ENCODE data around the gene GSTA4.
"Not testable (repeated sequence)": the region's sequence is repeated elsewhere in the genome, so short reads cannot be mapped to it uniquely, and the experiment has no call there.

The GSTA4 gene

GRCh38 chr6:53010504-53010903 is 15.4 kb upstream of the GSTA4 start:
- DNase-seq = no peak

DNA sequence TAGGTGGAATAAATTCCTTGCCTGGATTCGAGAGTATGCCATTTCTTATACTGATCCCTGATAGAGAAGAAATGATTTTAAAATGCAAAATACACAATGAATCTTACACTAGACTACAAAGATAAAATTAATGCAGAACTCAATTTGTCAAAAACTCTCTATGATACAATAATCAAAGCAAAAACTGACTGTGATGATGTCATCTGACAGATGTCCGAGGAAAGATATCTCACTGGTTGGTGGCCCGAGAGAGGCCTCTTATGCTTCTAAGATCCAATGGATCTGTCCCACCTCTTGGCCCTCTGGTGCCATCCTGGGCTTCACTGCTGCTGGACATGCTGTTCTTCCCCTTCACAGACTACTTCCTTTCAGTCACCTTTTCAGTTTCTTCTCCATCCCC is 14.4 kb upstream of the GSTA4 start:
- DNase-seq = no peak

DNA sequence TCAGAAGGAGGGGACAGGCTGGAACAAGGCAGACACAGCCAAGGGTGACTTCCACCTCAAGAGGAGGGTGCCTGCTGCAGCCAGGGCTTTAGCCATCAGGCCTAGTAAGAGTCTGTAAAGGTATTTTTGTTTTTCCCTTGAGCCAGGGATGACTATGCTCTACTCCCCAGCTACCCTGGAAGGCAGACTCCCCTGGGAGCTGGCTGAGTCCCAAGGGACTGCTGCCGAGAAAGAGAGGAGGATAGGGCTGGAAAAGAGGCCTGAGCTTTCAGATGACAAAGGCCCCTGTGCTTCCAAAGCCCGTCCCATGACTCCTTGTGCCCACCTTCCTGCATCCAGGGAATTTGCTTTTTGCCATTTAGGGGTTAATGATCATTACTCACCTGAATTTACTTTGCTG is 14.0 kb upstream of the GSTA4 start:
- DNase-seq = no peak

GRCh38 chr6:53008192-53008687 is 13.2 kb upstream of the GSTA4 start:
- not testable (repeated sequence) for DNase-seq

- DNase-seq = no peak
Observed at GRCh38 chr6:53005663-53006250, 10.7 kb upstream of the GSTA4 start.

GRCh38 chr6:52999456-52999855 is 4.4 kb upstream of the GSTA4 start:
- DNase-seq = no peak

DNA sequence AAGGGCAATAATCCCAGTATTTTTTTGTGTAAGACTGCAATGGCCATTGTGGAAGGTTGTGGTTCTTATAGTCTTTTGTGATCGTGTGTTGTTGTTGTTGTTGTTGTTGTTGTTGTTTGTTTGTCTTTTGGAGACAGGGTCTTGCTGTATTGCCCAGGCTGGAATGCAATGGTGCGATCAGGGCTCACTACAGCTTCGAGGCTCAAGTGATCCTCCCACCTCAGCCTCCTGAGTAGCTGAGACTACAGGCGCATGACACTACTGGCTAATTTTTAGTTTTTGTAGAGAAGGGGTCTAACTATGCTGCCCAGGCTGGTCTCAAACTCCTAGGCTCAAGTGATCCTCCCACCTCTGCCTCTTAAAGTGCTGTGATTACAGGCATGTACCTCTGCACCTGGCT is 3.5 kb upstream of the GSTA4 start:
- DNase-seq = no peak

- DNase-seq = peak; percentile 35
Observed at GRCh38 chr6:52995913-52996645, 995 bp upstream of the GSTA4 start.

DNA sequence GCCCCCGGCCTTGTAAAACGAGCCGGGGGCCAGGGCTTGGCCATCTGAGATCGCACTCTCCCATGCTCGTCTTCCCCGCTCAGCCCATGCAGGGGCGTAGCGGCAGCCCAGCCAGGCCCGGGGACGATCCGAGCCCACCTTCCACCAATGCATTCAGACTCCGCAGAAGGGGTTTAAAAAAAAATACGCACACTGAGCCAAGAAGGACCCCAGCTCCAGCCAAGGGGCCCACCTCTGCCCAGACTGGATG is 320 bp downstream of the GSTA4 start:
- no peak for DNase-seq

GRCh38 chr6:52994031-52994838 is 849 bp downstream of the GSTA4 start:
- DNase-seq = no peak

- DNase-seq = no peak
Observed at GRCh38 chr6:52992980-52993920, 1.8 kb downstream of the GSTA4 start.

DNA sequence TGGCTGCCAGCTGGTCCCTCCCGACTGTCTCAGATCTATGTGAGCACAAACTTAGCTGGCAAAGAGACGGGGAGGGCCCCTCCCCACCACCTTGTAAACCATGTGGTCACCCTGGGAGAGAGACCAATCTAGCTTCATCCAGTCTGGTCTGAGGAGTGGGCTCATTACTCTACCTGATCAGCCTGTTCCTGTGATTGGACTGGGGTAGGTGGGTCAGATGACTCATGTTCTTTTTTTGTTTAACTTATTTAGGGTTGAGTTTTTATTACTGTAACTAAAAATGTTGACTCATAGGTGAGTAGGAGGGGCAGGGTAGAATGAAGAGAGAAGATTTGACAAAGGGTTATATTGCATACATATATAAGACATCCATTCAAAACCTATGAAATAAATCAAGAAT is 4.7 kb downstream of the GSTA4 start:
- peak; percentile 3 for DNase-seq

GRCh38 chr6:52985228-52985627 is 9.9 kb downstream of the GSTA4 start:
- no peak for DNase-seq

DNA sequence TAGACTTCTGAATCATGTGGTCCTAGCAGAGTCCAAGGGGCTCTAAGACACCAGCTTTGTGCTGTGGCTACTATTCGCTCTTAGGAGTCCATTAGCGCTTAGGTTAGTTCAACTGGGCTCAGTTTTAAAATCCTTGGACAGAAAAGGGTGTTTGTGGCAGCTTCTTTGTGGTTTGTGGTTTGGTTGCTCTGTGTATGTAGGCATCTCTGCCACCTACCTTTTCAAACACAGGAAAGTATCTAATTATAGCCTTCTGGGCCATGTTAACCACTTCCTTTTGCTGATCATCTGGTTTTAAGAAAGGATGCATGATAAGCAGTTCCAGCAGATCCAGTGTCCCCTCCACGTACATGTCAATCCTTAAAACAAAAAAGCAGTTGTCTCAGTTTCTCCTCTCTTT is 10.8 kb downstream of the GSTA4 start:
- peak; percentile 5 for DNase-seq

DNA sequence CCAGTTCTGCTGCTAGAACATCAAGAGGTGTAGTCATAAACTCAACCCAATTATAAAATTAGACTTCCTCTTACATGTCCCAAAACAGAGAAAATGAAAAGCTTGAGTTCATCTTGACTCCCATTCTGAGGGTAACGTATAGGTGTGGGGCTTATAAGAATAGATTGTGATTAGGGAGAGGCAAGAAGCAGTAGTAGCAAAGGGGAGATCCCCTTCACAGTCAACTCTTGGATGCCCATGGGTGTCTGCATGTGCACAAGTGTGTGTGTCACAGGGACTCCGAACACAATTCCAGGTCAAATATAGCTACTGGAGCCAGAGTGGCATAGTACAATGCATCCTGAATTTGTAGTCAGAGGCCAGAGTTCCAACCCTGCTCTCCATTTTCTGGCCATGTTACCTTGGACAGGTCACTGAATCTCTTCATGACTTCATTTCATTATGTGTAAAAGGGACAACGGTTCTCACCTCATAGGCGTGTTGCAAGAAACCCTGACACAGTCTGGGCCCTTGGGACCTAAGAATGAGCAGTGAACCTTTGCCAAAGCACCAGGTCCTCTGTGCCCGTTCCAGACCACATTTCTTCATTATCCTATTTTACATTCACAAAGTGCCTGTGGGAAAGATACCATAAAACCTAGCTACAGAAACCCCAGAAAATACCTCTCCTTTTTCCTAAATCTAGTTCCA is 11.8 kb downstream of the GSTA4 start:
- no peak for DNase-seq

DNA sequence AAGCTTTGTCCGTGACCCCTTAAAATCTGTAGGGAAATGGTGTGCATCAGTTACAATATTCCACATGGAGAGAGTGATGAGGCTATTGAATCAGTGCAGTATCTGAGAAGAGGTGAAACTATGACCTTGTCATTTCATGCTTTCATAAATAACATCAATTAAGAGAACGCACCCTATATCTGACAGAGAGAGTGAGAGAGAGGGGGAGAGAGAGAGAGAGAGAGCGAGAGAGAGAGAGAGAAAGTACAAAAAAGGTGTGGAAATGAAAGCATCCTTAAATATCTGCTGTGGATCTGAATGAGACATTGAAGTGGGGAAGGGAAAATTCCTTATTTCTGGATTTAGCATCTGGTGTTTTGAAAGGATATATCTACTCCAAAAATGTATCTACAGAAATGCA is 12.4 kb downstream of the GSTA4 start:
- DNase-seq = no peak

- no peak for DNase-seq
Observed at GRCh38 chr6:52981222-52981900, 13.7 kb downstream of the GSTA4 start.

DNA sequence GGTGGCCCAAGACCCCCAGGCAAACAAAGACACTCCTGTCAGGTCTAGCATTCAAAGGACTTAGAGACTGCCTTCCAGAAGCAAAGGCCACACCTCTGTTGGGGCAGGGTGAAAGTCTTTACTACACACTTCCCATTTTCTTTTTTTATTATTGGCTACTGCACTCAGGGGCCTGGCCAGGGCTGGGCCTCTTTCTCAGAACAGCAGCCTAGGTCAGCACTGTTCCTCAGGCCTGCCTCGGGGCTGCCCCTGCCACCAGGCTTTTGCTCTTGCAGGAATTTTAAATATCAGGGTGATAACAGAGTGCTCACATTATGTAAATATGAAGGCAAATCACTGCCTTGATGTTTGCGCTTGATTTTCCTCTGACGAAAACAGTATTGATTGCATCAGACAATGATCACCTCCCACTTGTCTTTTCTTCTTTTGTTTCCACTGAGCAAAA is 18.5 kb downstream of the GSTA4 start:
- DNase-seq = no peak

DNA sequence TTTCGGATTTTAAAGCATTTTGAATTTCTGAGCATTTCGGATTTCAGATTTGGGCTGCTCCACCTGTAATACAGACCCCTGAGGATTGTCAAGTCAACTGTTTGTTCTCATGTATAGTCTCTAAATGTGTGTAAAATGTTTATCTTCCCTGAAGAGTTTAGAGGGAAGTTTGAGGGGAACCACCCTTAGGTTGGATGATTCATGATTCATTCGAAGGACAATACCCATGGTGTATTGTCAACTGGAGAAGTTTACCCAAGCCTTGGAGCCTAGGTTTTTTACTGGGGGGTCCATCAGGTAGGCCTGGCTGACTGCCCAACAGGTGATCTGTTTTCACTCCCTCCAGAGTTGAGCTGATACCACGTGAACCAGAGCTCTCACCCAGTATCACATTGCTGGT is 18.9 kb downstream of the GSTA4 start:
- no peak for DNase-seq

DNA sequence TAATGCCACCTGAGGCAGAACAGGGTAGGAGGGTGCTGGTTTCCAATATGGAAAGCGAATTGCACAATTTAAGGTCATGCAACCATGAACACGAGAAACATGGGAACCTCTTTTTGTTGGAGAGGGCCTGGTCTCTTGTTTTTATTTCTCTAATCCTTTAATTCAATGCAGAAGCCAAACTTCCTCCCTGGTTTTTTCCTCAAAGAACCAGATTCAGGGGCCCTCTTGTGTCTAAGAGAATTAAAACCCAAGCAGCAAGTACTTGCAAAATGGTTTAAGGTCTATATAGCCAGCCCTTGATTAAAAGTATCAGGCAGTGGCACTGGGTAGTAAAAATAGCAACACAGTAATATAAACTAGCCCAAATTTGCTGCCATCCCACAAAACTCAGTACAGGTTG is 19.5 kb downstream of the GSTA4 start:
- no peak for DNase-seq

DNA sequence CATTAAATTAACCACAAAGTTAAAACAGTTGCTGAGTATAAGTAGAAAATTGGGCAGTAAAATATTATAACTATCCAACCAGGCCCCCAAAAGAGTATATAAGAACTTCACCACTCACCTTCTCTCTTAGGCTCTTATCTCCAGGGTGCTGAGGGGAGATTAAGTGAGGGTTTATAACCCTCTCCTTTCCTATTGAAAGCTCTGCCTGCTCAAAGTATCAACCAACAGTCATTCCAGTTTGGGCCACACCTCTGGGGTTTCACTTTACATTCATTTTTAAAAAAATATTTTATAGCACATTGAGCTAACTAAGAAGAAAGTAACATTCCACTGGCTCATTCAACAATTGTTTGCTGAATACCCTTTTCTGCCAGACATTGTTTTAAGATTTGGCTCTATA is 22.1 kb downstream of the GSTA4 start:
- DNase-seq = no peak

GRCh38 chr6:52969359-52969758 is 25.7 kb downstream of the GSTA4 start:
- DNase-seq = no peak

All from stimulated activated naive CD4-positive, alpha-beta T cell treated with Interleukin-2 at 50 U/mL for 16 hours (primary cell).